ENCODE data around the gene DECR2.

DNA sequence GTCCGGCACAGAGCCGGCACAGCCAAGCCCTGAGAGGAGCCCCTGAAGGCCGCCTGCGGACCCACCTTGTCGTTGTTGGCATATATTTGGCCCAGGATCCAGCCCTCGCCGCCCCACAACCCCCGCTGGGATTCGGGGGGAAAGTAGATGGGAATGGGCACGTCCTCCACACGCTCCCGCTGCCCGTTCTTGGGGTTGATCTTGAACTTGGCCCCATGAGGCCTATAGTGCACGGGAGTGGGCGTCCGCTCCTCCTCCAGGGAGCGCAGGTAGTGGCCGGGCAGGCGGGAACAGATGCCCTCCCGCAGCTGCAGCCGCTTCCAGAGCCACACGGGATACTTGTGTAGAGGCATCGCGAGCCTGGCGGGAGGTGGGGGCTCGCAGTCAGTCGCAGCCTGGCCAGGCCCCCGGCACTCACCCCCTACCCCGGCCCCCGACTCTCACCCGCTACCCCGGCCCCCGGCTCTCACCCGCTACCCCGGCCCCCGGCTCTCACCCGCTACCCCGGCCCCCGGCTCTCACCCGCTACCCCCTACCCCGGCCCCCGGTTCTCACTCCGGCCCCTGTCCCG is 31.7 kb upstream of the DECR2 start:
- TF ChIP-seq, protein P1, sequence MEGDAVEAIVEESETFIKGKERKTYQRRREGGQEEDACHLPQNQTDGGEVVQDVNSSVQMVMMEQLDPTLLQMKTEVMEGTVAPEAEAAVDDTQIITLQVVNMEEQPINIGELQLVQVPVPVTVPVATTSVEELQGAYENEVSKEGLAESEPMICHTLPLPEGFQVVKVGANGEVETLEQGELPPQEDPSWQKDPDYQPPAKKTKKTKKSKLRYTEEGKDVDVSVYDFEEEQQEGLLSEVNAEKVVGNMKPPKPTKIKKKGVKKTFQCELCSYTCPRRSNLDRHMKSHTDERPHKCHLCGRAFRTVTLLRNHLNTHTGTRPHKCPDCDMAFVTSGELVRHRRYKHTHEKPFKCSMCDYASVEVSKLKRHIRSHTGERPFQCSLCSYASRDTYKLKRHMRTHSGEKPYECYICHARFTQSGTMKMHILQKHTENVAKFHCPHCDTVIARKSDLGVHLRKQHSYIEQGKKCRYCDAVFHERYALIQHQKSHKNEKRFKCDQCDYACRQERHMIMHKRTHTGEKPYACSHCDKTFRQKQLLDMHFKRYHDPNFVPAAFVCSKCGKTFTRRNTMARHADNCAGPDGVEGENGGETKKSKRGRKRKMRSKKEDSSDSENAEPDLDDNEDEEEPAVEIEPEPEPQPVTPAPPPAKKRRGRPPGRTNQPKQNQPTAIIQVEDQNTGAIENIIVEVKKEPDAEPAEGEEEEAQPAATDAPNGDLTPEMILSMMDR (IDR thresholded peaks at IDR 0.05), result no peak
- TF ChIP-seq POLR2A (IDR thresholded peaks at IDR 0.05), result no peak
